ENCODE data around the gene AK2.

Gene AK2

DNA sequence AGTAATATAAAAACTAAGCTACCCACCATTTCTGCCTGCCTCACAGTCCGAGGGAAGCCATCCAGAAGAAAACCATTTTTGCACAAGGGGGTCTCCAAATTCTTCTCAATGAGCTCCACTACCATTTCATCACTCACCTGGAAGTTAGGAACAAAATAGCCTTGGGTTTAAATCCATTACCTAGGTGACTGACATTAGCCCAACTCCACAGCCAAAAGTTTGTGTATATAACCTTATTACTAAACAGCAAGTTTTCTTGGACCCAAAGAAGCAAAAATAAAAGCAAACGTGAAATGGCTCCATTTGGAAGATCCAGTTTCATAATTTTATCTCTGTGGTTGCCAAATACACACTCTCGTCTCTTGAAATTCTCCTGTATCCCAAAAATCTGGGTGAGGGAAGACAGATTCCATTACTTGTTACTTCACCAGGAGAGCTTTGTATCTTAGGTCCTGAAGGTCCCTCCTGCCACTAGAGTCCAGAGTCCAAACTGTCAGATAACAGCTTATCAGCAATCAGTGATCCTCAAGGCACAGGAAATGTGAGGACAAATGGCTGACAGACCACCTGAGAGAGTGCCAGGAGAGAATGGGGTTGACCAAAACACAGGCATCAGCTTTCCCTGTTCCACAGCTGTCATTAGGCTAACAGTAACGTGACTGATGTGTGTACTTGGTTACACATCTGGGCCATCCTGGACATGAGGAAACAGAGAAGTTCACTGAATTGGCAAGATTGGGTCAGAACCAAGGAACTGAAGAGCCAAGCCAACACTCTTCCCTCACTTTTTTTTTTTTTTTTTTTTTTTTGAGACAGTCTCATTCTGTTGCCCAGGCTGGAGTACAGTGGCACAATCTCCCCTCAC is 14.9 kb downstream of the AK2 start:
- Histone ChIP-seq H3K27me3 (replicated peaks; ENCODE audit: insufficient read depth, low read length) (no peaks in the 10 kb centered on the region), H2AFZ (ENCODE audit: low read length) (no peak overlapping the region), H3K36me3 (replicated peaks; ENCODE audit: insufficient read depth, low read length) (peaks cover 19% of the 10 kb centered on the region), H3K9me3 (replicated peaks; ENCODE audit: insufficient read depth, low read length) (no peaks in the 10 kb centered on the region), H3F3A (ENCODE audit: insufficient read depth, low read length) (no peaks in the 10 kb centered on the region), H3K9me2 (replicated peaks; ENCODE audit: insufficient read depth, low read length) (no peaks in the 10 kb centered on the region), H3K27ac (ENCODE audit: low read length) (no peak overlapping the region), H3K9ac (ENCODE audit: low read length) (no peak overlapping the region), H3K4me1 (ENCODE audit: low read length) (no peaks in the 10 kb centered on the region), H3K4me3 (ENCODE audit: low read length) (no peak overlapping the region), H3K4me2 (ENCODE audit: low read depth, low read length) (no peak overlapping the region), H3K79me2 (ENCODE audit: low read length) (peaks cover 55% of the 10 kb centered on the region), H4K20me1 (ENCODE audit: insufficient read depth, low read length) (no peaks in the 10 kb centered on the region)
- no peak for TF ChIP-seq EZH2 (optimal IDR thresholded peaks at IDR 0.05; ENCODE audit: low read depth, low read length)
- TF ChIP-seq EZH2phosphoT487 (IDR thresholded peaks at IDR 0.05; ENCODE audit: low read length): no peak
- TF ChIP-seq, protein P1, sequence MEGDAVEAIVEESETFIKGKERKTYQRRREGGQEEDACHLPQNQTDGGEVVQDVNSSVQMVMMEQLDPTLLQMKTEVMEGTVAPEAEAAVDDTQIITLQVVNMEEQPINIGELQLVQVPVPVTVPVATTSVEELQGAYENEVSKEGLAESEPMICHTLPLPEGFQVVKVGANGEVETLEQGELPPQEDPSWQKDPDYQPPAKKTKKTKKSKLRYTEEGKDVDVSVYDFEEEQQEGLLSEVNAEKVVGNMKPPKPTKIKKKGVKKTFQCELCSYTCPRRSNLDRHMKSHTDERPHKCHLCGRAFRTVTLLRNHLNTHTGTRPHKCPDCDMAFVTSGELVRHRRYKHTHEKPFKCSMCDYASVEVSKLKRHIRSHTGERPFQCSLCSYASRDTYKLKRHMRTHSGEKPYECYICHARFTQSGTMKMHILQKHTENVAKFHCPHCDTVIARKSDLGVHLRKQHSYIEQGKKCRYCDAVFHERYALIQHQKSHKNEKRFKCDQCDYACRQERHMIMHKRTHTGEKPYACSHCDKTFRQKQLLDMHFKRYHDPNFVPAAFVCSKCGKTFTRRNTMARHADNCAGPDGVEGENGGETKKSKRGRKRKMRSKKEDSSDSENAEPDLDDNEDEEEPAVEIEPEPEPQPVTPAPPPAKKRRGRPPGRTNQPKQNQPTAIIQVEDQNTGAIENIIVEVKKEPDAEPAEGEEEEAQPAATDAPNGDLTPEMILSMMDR (IDR thresholded peaks at IDR 0.05; ENCODE audit: low read length): no peak
- no peak for DNase-seq

DNA sequence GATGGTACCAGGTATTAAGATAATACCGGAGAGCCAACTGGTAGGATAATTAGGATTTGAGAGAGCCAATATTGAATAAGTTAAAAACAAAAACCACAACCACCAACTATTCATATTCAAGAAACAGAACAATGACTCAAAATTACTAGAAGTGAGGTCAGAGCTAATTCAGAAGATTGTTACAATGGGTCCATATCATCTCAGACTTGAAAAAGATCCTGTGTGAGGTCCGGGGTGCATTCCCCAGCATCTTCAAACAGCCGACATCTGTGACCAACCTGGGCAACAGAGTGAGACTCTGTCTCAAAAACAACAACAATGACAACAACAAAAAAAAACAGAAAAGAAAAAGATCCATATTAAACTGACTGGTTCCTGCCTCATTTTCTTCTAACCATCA is 18.6 kb downstream of the AK2 start:
- Histone ChIP-seq H3K9me2 (replicated peaks; ENCODE audit: insufficient read depth, low read length) (no peaks in the 10 kb centered on the region), H2AFZ (ENCODE audit: low read length) (no peak overlapping the region), H3K79me2 (ENCODE audit: low read length) (peaks cover 23% of the 10 kb centered on the region), H3K4me3 (ENCODE audit: low read length) (no peak overlapping the region), H3F3A (ENCODE audit: insufficient read depth, low read length) (no peaks in the 10 kb centered on the region), H3K27ac (ENCODE audit: low read length) (no peak overlapping the region), H3K36me3 (replicated peaks; ENCODE audit: insufficient read depth, low read length) (peaks cover 29% of the 10 kb centered on the region), H3K9ac (ENCODE audit: low read length) (no peak overlapping the region), H3K4me2 (ENCODE audit: low read depth, low read length) (no peak overlapping the region), H4K20me1 (ENCODE audit: insufficient read depth, low read length) (no peaks in the 10 kb centered on the region), H3K27me3 (replicated peaks; ENCODE audit: insufficient read depth, low read length) (no peaks in the 10 kb centered on the region), H3K9me3 (replicated peaks; ENCODE audit: insufficient read depth, low read length) (no peaks in the 10 kb centered on the region), H3K4me1 (ENCODE audit: low read length) (no peaks in the 10 kb centered on the region)
- no peak for TF ChIP-seq EZH2phosphoT487 (IDR thresholded peaks at IDR 0.05; ENCODE audit: low read length)
- TF ChIP-seq, protein P1 (IDR thresholded peaks at IDR 0.05; ENCODE audit: low read length): no peak
- TF ChIP-seq EZH2 (optimal IDR thresholded peaks at IDR 0.05; ENCODE audit: low read depth, low read length): no peak
- no peak for DNase-seq

GRCh38 chr1:33017175-33017574 is 19.5 kb downstream of the AK2 start:
- Histone ChIP-seq H3F3A (ENCODE audit: insufficient read depth, low read length) (no peaks in the 10 kb centered on the region), H3K9me2 (replicated peaks; ENCODE audit: insufficient read depth, low read length) (no peaks in the 10 kb centered on the region), H2AFZ (ENCODE audit: low read length) (no peak overlapping the region), H4K20me1 (ENCODE audit: insufficient read depth, low read length) (no peaks in the 10 kb centered on the region), H3K4me2 (ENCODE audit: low read depth, low read length) (no peak overlapping the region), H3K27me3 (replicated peaks; ENCODE audit: insufficient read depth, low read length) (no peaks in the 10 kb centered on the region), H3K9ac (ENCODE audit: low read length) (no peak overlapping the region), H3K9me3 (replicated peaks; ENCODE audit: insufficient read depth, low read length) (no peaks in the 10 kb centered on the region), H3K27ac (ENCODE audit: low read length) (no peak overlapping the region), H3K36me3 (replicated peaks; ENCODE audit: insufficient read depth, low read length) (peaks cover 32% of the 10 kb centered on the region), H3K79me2 (ENCODE audit: low read length) (peaks cover 16% of the 10 kb centered on the region; the same call in 1 of the 2 replicates), H3K4me1 (ENCODE audit: low read length) (no peaks in the 10 kb centered on the region), H3K4me3 (ENCODE audit: low read length) (no peak overlapping the region)
- DNase-seq: no peak
- TF ChIP-seq, protein P1 (IDR thresholded peaks at IDR 0.05; ENCODE audit: low read length): no peak
- TF ChIP-seq EZH2phosphoT487 (IDR thresholded peaks at IDR 0.05; ENCODE audit: low read length) (no peak), EZH2 (optimal IDR thresholded peaks at IDR 0.05; ENCODE audit: low read depth, low read length) (no peak)

Data from MM.1S (cell line).